GM19043 (cell line): ENCODE measurements around the gene EXOC3.
"Not testable (repeated sequence)": the region's sequence is repeated elsewhere in the genome, so short reads cannot be mapped to it uniquely, and the experiment has no call there.

Experiments
- ATAC-seq: cut with Tn5 transposase; IDR thresholded peaks from one replicate; pipeline ENCODE4 v1.9.1; 2021; ENCODE audit warnings: low read depth; ENCODE audit not compliant: unreplicated experiment

EXOC3 gene

DNA sequence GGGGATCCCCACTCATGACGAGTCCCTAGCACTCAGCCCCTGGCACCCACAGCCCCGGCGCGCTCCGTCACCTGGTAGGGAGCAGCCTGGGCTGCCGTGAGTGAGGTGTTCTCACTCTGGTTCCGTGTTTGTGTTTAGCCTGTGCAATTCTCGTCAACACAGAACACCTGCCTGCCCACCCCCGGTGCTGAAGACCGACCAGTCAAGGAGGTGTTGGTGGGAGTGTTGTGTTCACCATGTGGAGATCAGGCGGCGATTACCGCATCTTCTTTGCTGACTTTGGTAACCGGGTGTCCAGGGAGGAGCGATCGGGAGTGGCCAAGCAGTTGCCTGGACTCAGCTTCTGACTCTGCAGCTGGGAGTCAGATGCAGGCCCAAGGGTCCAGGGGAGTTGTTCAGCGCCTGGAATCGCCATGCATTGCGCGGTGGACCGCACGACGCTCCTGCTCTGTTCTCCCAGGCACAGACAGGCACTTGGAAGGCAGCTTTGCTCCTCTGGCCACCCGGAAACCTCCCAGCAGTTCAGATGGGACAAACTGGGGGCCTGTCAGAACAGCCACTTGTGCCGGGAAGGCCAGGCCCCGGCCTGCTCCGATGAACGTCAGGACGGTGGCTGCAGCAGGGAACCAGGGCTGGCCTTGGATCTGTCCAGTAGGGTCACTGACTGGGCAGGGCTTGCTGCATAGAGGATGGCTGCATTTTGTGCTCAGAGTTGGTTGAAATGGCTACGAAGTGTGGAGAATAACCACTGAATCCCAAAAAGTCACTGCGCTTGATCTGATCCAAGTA is 28.2 kb downstream of the EXOC3 start:
- ATAC-seq: no peak

DNA sequence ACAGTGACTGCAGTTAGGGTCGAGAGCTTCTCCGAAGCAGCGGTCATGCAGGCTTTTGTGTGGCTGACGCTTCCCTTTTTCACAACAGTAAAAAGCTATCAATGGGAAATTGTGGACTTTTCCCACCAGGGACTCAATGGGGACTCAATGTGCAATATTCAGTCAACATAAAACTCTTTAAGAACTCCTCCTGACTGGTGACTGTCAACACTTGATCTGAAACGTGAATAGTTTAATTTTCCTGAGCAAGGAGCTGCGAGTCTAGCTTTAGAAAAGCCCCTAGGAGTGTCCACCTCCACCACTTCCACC is 28.7 kb downstream of the EXOC3 start:
- ATAC-seq: no peak

DNA sequence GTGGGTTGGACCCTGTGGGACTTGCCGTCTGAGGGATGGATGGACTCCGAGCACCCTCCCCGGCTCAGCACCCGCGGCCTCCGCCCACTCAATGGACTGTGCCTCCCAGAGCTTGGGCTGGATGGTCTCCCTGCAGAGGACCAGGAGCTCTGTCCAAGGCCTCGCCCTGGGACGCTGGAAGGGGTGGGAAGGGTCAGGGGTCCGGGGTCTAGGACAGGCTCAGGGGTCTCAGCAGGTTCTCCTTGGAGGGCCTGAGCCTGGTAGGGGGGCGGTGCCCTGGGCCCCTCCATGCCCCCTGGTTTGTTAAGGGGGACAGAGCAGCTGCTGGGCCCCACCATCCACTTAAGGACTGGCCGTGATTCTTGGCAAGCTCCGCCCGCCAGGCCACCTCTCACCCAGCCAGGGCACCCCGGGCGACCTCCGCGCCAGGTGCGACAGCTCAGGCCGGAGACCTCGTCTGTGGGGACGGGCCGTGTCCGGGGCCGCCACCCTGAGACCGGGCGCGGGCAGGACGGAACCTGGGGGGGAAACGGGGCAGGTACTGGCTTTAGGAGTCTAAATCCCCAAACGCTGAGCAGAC is 29.2 kb downstream of the EXOC3 start:
- ATAC-seq: no peak

DNA sequence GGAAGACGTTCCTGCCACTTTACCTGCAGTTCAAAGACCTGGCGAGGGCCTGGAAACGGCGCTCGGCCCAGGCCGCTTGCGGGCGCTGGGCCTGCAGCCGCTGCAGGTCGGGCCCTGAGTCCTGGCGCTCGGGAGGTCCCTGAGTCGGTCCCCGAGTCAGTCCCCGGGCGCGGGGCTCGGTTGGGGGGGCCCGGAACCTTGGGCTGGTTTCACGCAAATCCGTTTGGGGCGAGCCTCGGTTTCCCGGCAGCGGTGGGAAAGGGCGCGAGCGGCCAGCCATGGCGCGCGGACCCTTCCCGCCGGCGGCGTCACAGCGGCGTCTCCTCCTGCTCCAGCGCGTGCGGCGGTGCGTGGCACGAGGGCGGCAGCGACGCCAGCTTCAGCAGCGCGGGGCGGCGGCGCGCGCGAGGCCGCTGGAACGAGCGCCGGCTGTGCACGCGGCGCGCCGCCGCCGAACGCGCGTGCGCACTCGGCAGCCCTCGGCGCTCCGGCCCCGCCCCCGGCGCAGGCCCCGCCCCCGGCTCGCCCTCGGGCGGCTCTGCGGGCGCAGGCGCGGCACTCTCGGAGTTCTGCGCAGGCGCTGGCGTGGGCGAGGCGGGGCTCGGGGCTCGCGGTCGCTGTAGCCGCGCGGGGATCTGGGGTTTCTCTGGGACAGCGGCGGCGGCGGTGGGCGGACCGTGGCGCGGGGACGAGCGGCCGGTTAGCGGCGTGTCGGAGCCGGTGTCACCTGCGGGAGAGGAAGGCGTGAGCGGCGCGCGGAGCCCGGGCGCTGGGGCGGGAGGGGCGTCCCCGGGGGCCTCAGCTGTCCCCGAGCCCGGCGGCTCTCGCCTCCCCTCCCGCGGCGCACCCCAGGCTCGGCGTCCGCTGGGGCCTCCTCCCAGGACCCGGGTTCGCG is 29.9 kb downstream of the EXOC3 start:
- ATAC-seq: peak; percentile 65

DNA sequence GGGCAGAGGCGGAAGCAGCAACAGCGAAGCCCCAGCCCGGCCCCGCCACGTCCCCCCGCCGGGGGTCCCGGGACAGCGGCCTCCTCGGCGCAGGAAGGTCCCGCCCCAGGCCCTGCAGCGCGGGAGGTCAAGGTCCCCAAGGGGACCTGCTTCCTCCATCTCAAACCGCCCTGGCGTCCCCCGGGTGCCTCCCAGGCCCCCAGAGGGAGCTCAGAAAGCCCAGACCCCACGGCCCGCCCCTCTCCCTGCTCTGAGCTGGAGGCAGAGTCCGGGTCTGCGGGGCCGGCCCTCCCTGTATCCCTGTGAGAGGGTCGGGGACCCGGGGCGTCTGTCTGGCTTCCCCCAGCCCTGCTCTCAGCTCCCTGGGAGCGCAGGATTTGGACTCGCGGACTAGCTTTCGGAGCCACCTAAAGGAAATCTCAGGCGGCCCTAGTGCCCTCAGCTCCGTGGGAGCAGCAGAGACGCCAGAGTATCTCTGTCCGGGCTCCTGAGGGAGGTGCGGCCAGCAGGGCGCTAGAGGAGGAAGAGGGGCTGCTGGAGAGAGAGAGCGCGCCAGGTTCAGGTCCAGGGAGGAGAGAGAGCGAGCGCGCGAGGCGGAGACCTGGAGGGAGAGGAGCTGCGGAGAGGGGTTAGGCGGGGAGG is 30.7 kb downstream of the EXOC3 start:
- peak; percentile 16 for ATAC-seq

DNA sequence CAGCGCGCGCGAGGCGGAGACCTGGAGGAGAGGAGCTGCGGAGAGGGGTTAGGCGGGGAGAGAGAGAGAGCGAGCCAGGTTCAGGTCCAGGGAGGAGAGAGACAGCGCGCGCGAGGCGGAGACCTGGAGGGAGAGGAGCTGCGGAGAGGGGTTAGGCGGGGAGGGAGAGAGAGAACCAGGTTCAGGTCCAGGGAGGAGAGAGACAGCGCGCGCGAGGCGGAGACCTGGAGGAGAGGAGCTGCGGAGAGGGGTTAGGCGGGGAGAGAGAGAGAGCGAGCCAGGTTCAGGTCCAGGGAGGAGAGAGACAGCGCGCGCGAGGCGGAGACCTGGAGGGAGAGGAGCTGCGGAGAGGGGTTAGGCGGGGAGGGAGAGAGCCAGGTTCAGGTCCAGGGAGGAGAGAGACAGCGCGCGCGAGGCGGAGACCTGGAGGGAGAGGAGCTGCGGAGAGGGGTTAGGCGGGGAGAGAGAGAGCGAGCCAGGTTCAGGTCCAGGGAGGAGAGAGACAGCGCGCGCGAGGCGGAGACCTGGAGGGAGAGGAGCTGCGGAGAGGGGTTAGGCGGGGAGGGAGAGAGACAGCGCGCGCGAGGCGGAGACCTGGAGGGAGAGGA is 31.4 kb downstream of the EXOC3 start:
- not testable (repeated sequence) for ATAC-seq

DNA sequence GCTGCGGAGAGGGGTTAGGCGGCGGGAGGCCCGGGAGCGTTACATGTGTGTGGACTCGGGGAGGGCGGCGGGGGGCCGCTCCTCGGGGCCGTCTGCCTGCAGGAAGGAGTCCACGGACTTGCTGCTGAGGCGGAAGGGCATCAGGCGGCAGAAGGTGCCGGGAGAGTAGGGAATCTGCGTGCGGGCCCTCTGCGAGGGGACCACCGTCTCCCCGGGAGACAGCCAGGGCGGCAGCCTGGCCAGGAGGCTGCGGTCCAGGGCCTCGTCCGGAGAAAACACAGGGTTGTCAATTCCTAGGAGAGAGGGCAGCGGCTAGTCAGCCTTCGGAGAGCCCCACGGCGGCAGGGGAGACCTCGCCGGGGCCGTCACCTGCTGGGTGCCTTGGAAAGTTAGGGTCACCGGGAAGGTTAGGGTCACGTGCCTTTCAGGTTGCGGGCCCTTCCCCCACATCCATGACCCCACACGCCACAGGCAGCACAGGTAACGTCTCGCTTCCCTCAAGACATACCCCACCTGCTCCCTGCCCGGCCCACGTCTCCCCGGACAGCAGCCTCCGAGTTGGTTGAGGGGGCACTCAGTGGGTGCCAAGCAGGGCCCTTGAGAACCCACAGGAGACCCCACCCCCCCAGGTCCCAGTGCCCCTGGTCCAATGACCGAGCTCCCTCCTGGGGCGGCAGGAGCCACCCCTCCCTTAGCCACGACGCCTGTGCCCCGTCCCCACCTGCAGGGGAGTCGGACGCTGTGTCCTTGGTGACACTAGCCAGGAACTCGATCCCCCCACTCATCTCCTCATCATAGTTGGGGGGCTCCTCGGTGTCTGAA is 32.1 kb downstream of the EXOC3 start:
- no peak for ATAC-seq

DNA sequence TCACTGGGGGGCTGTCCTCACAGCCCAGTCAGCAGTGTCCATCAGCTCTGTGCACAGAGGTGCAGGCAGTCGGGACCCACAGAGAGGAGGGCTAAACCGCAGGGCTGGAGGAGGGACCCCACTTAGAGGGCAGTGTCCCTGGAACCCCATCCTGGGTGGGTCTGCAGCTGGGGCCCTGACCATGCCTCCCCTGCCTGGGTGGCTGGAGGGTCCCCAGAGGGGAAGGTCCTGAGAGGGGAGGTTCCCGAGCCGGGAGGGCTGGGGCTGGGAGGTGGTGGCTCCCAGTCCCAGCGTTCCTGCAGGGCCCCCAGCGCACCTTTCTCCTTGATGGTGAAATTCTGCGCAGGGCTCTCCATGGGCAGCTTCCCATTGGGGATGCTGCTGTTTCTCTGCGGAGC is 32.7 kb downstream of the EXOC3 start:
- no peak for ATAC-seq

DNA sequence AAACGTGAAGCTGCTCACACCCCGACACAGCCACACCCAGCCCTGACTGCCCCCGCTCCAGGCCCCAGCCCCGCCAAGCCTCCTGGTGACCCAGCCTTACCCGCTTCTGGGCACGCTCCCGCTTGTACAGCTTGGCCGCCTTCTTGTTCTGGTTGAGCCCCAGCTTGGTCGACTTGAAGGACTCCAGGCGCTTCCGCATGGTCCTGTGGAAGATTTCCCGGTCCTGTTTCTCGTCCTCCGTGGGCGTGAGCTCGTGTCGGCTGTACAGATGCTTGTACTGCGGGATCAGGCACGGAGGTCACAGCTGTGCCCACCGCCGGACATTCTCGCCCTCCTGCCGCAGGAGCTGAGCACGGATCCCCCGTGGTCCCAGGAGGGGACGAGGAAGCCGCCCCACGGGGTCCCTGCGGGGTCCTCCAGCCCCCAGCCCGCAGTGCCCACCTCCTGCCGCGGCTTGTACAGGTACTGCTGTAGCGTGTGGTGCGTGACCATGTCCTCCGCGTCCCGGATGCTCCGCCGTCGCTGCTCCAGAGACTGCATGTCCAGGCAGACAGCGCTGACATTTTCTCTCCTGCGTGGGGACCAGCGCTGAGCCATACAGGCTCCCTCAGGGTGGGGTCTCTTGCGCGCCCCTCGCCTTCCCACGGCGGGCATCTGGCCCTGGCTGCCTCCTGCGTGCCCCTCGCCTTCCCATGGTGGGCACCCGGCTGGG is 33.3 kb downstream of the EXOC3 start:
- ATAC-seq: no peak

DNA sequence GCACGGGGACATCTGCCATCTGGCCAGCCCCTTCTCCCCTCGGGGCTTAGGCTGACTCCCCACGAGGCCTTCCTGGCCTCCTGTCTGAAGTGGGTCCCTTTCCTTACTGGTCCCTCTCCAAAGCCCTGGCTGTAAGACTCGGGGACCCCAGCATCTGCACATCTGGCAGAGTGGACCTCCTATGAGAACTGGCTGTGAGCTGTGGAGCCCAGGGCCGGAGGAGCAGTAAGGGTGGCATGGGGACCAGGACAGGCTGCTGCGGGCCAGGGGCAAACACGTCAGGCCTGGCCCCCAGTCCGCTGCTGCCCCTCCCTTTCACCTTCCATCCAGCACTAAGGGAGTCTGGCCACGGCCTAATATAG is 33.8 kb downstream of the EXOC3 start:
- ATAC-seq: no peak

DNA sequence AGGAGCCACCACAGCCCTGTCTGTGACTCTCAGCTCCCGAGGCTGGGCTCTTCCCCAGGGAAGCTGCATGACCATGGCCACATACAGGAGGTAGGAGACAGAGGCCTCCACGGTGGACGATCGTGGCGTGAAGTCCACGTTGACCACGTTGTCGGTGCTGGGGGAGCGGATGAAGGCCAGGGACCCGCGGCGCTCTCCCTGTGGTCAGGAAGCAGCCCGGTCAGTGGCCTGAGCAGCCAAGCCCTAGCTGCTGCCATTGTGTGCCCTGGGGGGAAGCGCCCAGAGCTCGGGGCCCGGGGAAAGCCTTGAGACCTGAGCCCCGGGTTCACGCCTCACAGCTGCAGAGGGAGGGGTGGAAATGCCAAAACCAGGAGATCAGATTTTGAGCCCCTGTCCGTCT is 34.3 kb downstream of the EXOC3 start:
- ATAC-seq: no peak

DNA sequence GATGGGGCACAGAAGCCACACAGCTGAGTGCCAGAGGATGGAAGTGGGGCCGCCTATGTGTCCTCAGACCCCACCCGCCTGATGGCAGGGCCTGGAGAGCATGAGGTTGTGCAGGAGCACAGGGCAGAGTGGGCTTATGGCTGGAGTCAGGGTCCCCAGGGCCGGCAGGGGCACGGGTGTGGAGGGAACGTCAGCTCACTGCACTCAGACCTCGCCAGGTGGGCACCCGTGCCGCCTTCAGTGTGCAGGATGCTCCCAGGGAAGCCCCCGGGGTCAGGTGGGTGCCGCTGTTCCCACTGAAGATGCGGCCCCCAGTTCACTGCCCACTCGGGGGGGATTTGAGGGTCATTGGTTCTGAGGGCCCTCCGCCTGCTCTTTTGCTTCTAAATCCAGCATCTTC is 34.9 kb downstream of the EXOC3 start:
- no peak for ATAC-seq

DNA sequence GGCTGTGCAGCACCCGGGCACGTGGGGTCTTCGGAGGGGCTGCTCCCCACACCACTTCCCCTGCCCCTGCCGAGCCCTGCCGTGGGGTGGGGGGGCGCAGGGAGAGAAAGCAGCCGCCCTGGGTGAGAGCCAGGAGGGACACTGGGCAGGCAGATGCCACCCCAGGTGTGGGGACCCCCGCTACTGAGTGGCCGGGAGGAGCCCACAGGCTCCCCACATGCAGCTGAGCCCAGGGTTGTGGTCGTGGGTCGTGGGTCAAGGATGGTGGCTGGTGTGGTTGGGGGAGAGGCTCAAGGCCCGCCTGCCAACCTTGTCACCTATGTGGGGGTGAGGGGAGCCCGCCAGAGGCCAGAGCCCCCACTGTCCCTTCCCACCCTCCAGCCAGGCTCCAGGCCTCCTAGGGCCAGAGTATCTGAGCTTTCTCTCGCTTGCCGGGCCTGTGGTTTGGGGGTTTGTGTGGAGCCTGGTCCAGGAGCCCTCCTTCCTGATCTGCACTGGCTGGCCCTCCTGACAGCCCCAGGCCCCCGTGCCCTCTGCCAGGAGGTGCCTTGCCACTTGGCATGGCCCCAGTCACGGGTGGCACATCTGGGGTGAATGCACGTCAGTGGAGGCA is 35.5 kb downstream of the EXOC3 start:
- no peak for ATAC-seq

DNA sequence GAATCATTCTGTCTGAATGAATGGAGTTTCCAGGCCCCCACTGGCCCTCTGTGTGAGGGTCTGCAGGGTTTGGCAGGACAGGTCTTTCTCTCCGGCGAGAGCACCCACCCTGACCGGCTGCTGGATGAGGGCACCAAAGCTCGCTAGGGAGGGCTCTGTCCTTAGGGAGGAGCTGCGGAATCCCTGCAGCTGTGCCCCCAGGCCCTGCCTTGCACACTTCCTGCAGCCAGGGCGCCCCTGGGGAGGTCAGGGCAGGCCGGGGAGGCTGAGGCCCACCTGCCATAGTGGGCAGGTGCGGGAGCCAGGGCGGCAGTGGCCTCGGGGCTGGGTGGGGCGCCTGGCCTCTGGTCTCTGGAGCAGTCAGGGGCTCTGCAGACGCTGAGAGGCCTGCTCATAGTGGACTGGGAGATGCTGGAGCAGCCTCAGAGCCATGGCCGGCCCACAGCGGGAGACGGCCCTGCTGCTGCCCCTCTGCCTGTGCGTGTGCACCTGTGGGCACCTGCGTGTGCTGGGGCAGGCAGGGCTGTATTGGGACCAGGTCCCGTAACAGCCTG is 36.1 kb downstream of the EXOC3 start:
- ATAC-seq: no peak

DNA sequence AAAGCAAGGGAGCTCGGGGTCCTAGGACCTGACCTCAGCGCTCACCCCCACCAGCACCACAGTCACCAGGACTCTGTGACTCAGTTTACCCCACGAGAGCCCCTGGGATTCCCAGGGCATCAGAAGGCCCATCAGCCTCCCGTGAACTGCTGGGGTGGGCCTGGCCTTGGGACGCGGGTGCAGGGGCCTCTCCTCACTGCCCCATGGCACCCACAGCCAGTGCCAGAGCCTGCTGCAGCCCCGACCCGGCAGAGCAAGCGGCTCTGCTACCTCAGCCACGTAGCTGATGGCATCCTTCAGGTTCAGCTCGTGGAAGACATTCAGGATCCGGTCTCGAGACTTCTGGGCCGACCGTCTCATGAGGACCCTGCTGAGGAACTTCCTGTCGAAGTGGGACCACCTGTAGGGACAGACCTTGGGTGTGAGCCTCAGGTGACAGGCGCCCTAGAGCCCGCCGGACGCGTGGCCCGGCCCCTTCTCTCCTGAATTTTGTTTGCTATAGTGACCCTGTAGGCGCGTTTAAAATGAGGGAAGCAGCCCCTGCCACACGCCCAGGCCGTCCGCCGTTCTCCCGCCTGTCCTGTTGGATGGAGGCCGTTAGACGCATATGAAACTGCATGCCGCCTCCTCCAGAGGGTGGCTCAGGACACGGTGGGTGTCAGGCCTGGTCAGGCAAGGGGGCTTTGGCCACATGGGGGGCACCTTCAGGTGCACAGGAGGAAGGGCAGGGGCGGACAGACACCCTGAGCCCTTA is 36.8 kb downstream of the EXOC3 start:
- ATAC-seq: no peak

DNA sequence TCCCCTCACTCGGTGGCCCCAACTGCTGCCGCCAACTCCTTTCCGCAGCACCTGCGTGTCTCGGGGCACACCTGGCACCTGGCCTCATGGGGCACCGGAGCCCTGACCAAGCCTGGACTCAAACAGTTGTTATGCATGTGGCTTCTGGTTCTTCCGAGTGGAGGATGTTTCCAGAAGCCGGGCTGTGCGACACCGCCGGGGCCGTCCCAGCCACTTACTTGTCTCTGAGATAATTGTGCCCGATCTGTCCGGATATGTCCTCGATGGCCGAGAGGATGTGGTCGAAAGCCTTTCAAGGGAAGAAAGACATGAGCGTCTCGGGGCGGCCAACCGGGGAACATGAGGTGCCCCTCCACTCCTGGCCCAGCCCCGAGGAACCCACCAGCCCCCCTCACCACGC is 38.4 kb downstream of the EXOC3 start:
- no peak for ATAC-seq

DNA sequence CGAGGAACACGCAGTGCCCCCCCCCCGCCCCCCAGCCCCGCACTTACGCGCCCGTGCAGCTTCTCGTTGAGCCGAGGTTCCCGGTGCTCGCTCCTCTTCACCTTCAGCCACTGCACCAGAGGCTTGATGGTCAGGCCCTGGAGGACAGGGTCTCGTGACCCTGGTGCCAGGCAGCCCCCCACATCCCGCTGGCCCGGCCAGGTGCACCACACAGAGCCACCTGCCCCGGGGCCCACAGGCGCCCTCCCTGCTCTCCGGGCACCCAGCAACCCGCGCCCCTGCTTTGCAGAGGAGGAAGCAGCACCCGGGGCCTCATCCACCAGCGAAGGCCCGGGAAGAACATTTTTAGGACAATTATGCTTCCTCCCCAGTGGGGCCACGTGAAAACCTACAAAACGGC is 39.0 kb downstream of the EXOC3 start:
- ATAC-seq: no peak

DNA sequence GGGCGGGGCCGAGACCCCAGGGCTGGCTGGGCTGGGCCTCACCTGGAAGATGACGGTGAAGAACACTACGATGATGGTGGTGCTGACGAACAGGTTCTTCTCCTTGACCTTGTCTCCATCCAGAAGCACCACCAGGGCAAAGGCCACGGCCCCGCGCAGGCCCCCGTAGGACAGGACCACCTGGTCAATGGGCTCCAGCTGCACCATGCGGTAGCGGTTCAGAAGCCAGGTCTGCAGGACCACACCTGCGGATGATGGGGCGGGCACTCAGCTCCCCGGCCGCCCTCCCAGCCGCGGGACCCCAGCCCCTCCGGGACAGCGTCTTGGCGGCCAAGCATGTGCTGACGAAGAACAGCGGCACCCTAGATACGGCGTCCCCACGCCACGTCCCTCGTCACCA is 39.5 kb downstream of the EXOC3 start:
- no peak for ATAC-seq
